ENCODE measurements around the gene FAM98C.
"Not testable (repeated sequence)": the region's sequence is repeated elsewhere in the genome, so short reads cannot be mapped to it uniquely, and the experiment has no call there.

FAM98C gene

GRCh38 chr19:38427035-38427677, 24.3 kb downstream of the FAM98C start:
- not testable (repeated sequence) for DNase-seq (ENCODE audit: low read depth)

DNA sequence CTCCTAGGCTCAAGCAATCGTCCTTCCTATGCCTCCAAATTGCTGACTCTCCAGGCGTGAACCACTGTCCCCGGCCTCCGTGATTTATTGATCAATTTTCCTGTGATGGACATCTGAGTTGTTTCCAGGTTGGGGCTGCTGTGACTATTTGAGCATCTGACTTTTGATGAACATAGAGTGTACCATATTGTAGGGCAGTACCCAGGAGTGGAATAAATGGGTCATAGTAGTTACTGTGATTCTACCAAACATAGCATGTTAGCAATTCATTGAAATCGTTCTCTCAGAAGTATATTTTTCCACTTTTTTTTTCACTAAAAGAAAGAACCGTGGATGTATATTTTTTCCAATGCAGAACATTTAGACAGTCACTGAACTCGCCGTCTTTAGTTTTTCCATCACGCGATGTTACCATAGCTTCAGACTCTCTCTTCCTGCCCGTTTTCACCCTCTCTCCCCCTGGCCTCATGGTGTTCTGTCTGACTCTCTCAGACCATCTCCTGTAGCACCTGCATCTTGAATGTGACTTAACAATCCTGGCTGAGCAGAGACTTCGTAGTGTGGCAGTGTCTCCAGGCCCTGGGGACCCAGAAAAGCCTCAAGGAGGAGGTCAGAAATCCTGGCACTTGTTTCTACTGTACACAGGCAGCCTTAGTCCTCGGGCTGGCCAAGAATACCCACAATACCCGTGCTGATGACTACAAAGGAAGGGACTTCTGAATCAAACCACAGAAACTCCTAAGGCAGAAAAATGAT, 26.3 kb downstream of the FAM98C start:
- no peak for DNase-seq (ENCODE audit: low read depth)

DNA sequence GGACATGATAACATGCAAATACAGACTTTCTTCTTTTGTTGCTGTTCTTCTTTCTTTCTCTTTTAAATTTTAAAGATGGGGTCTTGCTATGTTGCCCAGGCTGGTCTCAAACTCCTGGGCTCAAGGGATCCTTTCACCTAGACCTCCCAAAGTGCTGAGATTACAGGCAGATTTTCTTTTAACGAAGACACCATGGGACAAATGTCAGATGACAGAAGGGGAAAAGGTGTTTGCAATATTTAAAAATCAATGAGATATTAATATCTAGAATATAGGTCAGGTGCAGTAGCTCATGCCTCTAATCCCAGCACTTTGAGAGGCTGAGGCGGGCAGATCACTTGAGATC, 26.9 kb downstream of the FAM98C start:
- DNase-seq (ENCODE audit: low read depth) = no peak

- DNase-seq (ENCODE audit: low read depth) = no peak
These were observed 28.0 kb downstream of the FAM98C start for GRCh38 chr19:38430931-38431330.

GRCh38 chr19:38433268-38433733, 30.4 kb downstream of the FAM98C start, which contains the start of gene RYR1:
Gene RYR1 (plus strand): TSS chr19:38433691. CDS start chr19:38433830, 139 bp downstream.
- no peak for DNase-seq (ENCODE audit: low read depth)

GRCh38 chr19:38434549-38435051, 31.7 kb downstream of the FAM98C start:
- no peak for DNase-seq (ENCODE audit: low read depth)

DNA sequence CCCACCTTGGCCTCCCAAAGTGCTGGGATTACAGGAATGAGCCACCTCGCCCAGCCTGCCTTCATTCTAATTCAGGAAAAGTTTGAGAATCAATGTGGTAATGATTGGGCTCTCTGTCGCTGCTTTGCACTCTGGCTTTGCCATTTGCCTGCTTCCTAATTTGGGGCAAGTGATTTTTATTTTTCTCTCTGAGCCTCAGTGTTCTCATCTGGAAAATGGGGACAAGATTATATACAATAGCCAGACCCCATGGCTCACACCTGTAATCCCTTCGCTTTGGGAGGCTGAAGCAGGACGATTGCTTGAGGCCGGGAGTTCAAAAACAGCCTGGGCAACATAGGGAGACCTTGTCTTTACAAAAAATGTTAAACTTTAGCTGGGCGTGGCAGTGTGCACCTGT, 34.4 kb downstream of the FAM98C start:
- no peak for DNase-seq (ENCODE audit: low read depth)

DNA sequence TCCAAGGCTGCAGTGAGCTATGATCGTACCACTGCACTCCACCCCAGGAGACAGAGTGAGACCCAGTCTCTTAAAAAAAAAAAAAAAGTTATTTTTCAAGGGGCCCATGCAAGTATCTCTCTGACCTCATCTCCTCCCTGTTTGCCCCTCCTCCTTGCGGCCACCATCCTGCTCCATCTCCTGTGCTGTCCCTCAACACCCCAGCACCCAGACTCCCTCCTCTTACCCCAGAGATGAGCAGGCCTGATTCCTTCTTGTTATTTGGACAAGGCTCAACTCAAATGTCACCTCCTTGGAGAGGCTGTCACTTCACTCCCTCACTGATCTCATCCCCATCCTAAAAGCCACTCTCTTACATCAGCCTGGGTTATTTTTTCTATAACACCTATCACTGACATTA, 35.0 kb downstream of the FAM98C start:
- no peak for DNase-seq (ENCODE audit: low read depth)

DNA sequence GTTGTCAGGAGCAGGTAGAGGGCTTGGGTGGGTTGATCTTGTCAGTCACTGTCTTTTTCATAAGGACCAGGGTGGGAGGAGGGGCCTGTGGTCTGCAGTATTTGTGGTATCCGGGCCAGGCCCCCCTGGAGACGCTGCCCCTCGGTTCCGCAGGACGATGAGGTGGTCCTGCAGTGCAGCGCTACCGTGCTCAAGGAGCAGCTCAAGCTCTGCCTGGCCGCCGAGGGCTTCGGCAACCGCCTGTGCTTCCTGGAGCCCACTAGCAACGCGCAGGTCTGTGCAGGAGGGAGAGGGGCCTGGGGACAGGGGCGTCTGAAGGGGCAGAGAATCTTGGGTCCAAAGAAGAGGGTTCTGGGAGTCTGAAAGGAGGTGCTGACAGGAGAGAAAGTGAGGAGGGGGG, 37.7 kb downstream of the FAM98C start:
- DNase-seq (ENCODE audit: low read depth) = no peak

DNA sequence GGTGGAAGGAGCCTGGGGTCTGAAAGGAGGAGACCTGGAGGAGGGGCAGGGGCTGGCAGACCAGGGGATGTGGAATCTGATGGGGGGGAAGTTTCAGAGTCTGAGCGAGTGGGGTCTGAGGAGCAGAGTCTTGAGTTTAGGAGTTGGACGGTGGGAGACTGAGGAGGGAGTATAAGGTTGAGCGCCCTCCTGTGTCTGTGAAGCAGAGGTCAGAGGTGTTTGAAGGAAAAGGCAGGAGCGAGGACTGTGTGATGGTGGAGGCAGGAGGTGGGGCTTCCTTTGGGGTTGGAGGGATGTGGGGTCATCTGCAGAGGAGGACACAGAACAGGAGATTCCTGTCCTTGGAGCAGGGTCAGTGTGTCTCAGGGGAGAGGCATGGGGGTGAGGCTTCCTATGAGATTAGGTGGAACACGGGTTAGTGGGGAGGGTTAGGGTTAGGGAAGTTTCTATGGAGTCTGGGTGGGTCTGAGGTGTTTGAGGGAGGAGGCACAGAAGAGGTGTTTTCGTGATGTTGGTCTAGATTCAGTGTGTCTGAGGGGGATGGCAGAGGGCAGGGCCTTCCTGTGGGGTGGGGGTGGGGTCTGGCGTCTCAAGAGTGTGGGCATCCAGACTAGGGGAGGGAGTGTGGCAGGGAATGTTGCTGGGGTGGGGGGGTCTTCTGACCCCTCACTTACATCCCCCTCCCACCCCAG, 38.9 kb downstream of the FAM98C start:
- no peak for DNase-seq (ENCODE audit: low read depth)

- DNase-seq (ENCODE audit: low read depth) = no peak
These were observed 39.8 kb downstream of the FAM98C start for GRCh38 chr19:38442736-38443135.

DNA sequence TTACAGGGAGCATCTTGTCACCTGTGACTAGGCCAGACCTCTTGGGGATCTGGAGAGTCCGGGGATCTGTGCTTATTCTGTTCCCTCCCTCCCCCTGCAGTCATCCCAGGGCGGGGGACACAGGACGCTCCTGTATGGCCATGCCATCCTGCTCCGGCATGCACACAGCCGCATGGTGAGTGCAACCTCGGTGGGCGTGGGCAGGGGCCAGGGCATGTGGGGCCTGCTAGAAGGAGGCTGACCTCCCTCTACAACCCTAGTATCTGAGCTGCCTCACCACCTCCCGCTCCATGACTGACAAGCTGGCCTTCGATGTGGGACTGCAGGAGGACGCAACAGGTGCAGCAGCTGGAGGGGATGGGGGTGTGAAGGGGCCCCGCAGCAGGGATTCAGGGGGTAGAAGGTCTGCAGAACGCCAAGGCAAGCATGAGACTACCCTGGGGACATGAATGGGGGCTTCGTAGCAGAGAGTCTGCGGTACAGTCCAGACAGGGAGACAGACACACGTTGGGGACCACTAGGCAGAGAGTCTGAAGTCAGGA, 40.6 kb downstream of the FAM98C start:
- no peak for DNase-seq (ENCODE audit: low read depth)

DNA sequence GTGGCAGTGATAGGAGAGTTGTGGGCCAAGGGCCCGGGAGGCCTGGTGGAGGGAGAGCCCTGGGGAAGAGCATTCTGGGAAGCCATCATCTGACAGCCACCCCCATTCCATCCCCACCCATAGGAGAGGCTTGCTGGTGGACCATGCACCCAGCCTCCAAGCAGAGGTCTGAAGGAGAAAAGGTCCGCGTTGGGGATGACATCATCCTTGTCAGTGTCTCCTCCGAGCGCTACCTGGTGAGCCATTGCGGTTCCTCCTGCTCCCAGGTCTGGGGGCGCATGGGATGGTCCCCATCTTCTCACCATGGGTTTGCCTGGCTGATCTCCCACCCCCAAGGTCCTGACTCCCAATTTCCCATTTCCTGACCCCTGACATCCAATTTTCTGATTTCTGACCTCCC, 41.1 kb downstream of the FAM98C start:
- no peak for DNase-seq (ENCODE audit: low read depth)

DNA sequence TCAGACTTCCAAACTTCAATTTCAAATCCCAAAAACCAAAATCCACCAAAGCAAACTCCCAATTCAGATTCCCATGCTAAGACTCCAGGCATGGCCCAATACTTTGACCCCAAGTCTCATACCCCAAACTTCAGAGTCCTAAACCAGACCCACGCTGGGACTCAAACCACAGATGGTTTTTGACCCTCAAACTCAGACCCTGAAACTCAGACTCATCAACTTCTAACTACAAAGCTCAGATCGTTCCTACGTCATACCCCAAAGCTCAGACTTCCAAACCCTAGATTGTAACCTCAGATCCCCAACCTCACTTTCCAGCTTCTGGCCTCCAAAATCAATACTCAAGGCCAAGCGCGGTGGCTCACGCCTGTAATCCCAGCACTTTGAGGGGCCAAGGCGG, 42.5 kb downstream of the FAM98C start:
- DNase-seq (ENCODE audit: low read depth) = no peak

- no peak for DNase-seq (ENCODE audit: low read depth)
These were observed 45.3 kb downstream of the FAM98C start for GRCh38 chr19:38448225-38448624.

DNA sequence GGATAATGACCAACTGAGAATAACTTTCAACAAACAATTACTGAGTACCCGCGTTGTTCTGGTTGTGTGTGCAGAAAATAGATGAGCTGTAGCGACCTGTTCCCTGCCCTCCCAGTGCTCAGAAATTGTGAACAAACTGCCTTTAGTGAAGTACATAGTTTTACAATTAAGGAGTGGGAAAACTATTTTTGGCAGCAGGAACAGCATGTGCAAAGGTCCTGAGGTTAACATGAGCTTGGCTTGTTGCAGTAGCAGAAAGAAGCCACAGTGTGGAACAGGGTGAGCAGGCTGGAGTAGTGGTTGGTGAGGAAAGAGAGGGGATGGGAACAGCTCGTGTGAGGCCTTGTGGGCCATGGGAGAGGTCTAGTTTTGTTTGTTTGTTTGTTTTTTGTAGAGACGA, 46.6 kb downstream of the FAM98C start:
- DNase-seq (ENCODE audit: low read depth) = no peak

- DNase-seq (ENCODE audit: low read depth) = no peak
These were observed 48.1 kb downstream of the FAM98C start for GRCh38 chr19:38451036-38451435.

- DNase-seq (ENCODE audit: low read depth) = no peak
These were observed 48.7 kb downstream of the FAM98C start for GRCh38 chr19:38451629-38452028.

DNA sequence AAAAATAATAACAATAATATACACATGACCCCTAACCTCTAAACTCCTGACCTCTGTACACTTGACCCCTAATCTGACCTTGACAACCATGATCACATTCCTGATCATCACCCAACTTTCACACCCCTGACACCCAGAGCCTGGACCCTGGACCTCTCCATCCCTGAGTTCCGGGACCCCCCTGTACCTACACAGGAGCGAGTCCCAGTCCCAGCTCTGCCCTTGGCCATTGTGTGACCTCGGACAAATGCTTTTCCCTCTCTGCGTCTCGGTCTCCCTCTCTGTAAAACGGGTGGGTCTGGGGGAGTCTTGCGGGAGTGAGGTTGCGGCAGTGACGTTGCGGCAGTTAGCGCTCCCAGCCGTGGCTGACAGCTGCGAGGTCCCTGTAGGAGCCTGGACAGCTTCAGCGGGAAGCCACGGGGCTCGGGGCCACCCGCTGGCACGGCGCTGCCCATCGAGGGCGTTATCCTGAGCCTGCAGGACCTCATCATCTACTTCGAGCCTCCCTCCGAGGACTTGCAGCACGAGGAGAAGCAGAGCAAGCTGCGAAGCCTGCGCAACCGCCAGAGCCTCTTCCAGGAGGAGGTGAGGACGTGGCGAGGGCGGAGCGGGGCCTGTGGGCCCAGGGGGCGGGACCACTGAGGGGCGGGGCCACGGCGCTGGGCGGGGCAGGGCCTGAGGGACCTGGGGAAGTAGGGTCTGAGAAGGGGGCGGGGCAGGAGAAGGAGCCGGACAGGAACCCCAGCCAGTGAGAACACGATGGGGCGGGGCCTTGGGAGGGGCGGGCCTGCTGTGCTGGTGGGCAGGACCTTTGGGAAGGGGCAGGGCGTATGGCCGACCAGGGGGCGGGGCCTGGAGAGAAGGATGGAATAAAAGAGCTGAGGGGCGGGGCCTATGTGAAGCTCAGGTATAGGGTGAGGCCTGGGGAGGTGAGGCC, 49.8 kb downstream of the FAM98C start:
- no peak for DNase-seq (ENCODE audit: low read depth)

DNA sequence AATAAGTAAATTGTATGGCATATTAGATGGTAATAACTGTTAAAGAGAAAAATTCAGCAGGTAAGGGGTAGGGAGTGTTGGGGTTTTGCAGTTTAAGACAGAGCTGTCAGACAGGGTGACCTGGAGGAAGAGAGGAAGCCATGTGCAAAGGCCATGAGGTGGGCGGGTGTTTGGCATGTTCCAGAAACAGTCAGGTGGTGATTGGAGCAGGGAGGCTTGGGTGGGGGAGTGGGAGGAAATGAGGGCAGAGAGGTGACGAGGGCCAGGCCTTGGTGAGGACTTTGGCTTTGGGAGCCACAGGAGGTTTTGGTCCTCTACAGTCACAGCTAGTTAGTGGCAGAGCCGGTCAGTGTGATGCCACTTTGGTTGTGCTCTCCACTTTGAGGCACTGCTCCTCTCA, 50.7 kb downstream of the FAM98C start:
- DNase-seq (ENCODE audit: low read depth) = no peak

DNA sequence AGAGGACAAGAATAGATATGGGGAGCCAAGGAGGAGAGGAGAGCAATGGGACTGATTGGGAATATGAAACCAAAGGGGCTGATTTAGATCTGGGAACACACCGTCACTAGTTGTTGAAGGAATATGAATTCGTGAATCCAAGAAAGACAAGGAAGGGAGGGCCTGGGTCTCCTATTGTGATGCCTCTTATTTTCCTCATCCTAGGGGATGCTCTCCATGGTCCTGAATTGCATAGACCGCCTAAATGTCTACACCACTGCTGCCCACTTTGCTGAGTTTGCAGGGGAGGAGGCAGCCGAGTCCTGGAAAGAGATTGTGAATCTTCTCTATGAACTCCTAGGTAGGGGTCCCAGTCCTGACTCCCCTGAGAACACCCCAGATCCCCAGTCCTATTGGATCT, 52.1 kb downstream of the FAM98C start:
- DNase-seq (ENCODE audit: low read depth) = no peak

GRCh38 chr19:38457202-38457601, 54.3 kb downstream of the FAM98C start:
- no peak for DNase-seq (ENCODE audit: low read depth)
